GM21529 (cell line): ENCODE results near the gene MAT2A.
A peak's percentile ranks its signal among the peaks of the same experiment; 100 is the strongest.

ENCODE experiments used
- ATAC-seq: cut with Tn5 transposase; IDR thresholded peaks from one replicate; pipeline ENCODE4 v1.9.1; 2021; ENCODE audit not compliant: unreplicated experiment

Gene MAT2A

DNA sequence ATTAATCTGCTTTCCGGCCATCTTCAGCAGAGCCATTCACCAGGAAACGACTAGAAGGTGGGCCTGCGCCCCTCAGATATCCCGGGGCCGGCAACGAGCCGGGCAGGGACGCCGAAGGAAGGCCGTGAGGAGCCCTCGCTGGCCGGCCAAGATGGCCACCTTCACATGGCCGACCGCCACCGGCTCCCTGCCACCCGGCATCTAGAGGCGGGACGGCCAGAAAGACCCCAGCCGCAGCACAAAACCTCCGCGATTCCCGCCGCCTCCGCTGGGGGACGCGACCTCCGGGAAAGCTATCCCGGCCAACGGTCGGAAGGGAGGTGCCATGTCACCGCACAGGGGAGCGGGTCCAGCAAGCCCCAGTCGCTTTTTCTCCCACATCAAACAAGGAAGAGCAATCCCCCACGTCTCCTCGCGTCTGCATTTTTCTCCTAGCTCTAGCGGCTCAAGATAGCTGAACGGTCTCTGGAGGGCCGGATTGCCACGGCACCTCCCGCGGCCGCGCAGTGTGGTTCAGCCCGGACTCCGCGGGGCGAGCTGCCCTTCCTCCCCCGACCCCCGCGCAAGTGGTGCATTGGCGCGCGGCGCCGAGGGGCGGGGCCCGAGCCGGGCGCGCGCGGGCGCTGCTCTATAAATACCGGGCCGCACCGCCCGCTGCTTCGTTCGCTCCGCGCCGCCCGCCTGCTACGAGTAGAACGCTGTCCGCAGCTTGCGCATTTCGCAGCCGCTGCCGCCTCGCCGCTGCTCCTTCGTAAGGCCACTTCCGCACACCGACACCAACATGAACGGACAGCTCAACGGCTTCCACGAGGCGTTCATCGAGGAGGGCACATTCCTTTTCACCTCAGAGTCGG, at the start of gene MAT2A:
MAT2A (plus strand) TSS at position 662 of the 854 bp plus-strand sequence; CDS start at position 782, 120 bp downstream.
- peak; percentile 75 for ATAC-seq

DNA sequence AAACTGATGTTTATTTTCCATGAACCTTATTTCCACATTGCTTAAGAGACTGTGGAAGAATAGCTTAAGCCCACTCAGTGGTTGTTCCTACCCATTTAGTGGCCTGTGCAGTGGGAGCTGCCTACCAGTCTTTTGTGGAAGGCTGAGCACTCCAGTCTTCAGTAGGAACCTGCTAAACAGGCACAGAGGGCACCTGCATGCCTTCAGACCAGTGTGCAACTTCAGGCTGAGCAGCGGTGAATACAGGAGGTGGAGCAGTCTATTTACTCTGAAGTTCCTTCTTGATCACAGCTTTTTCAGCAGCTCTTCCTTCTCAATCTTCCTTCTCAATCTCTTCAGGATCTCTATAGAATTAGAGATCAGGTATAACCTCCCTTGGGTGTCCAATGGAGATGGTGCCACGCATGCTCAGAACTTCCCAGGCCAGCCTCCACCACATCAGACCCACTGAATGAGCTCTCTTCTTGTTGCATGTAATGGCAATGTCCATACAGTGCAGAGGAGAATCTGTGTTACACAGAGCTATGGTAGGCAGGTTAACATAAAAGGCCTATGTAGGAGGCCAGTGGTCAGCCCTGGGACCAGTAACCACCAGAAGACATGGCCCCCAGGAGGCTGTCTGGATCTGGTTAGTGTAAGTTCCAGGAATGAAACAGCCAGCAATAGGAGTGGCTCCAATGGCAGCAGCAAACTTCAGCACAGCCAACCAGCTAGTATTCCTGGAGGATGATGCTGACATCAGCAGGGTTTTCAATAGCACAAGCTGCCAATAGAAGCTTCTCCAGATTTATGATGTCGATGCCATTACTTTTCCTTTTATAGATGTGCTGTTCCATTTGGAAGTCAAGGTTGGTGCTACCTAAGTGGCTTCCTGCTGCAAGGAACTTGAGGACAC, 47.9 kb upstream of the MAT2A start:
- no peak for ATAC-seq

DNA sequence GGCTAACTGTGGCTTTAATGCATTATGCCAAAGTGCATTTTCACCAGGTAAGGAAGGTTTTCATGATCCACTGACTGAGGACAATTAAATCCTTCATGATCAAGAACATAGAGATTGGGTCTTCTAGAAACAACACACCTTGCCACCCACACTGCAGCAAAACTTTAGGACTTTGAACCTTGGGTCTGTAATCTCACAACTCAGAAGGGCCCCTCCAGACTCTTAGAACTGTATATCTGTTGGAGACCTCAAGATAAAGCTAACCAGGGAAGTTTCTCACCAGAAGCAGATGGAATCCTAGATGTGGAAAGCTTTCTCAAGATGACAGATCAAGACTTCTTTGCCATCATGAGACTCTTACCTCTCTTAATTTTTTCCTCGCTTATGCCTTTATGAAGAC, 42.5 kb upstream of the MAT2A start:
- no peak for ATAC-seq

DNA sequence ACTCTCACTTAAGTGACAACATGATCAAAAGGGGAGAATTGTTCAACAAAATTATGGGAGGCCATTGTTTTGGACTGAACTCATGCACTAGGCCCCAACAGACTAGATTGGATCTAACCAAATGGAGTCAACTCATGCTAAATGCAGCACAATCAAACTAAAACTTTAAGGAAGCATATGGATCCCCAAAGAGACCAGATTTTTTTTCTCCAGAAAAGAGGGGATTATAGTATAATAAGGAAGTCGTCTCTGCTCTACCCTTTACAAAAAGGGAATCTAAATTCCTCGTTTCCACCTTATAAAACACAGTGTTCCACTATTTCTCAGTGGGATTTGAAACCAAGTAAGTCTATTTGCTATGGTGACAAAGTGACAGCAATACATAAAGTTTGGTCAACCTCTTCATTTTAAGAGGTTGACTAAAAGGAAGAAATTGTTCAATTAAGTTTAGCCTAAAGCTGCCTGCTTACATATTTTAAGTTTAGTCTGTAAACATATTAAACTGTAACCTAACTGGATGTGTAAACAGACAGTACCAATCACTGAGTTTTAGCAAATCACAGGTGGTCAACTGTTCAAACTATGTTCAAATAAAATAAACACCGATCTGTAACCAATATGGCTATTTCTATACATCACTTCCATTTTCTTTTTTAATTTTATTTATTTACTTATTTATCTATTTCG, 40.9 kb upstream of the MAT2A start:
- ATAC-seq = no peak

DNA sequence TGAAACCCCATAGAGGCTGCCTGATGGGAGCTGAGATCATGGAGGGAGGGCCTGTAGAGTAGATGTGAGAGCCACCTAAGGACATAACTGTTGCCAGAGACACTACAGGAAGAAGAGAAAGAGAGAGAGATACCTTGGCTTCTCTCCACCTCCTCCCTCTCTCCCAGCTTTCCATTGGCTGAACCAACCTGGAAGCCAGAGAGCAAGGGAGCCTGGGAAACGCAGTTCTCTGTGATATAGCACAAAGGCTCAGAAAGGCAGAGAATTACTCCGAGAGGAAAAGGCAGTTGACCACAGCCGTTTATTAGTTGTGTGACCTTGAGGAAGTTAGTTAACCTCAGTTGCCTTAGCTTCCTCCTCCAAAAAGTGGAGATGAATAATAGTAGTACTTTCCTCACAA, 37.7 kb upstream of the MAT2A start:
- no peak for ATAC-seq

DNA sequence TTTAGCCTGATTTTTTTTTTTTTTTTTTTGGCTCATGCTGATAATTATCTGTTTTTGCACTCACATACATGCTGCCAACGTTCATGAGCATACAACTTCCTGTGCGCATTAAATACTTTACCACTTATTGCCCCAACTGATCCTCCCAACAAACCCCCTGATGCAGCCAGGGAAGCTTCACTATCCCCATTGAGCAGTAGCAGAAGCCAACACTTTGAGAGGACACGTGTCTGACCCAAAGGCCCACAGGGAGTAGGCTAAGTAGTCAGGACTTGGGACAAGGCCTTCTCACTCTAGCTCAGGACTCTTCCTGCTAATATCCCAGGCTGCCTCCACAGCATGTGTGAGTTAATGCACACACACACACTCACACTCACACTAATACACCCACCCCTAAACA, 36.2 kb upstream of the MAT2A start:
- ATAC-seq = no peak

DNA sequence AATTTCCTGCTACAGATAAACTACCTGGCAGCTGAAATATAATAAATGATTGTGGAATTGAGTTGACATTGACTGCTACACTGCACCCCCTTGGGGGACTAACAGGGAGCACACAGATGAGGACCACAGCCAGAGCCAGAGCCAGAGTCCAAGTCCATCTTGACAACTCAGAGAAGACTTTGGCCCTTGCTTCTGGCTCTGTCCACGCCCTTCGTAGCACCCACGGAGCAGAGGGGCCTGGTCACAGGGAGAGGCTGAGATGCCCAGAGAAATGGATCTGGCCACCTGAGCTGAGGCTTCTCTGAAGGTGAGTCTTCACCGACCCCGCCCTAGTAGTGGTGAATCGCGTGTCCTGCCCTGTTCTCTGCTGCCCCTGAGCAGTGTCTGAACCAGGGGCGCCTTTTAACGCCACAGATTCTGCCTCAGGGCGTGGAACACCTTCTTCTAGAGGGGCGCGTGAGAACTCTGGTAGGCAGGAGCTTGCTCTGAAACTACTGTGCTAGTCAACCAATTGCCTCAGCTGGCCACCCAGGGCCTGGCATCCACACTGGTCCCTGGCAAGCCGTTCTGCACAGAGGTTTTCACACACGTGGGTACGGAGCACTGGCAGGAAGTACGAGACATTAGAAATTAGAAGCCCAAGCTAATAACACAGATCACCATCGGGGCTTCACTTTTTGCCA, 35.7 kb upstream of the MAT2A start:
- no peak for ATAC-seq

DNA sequence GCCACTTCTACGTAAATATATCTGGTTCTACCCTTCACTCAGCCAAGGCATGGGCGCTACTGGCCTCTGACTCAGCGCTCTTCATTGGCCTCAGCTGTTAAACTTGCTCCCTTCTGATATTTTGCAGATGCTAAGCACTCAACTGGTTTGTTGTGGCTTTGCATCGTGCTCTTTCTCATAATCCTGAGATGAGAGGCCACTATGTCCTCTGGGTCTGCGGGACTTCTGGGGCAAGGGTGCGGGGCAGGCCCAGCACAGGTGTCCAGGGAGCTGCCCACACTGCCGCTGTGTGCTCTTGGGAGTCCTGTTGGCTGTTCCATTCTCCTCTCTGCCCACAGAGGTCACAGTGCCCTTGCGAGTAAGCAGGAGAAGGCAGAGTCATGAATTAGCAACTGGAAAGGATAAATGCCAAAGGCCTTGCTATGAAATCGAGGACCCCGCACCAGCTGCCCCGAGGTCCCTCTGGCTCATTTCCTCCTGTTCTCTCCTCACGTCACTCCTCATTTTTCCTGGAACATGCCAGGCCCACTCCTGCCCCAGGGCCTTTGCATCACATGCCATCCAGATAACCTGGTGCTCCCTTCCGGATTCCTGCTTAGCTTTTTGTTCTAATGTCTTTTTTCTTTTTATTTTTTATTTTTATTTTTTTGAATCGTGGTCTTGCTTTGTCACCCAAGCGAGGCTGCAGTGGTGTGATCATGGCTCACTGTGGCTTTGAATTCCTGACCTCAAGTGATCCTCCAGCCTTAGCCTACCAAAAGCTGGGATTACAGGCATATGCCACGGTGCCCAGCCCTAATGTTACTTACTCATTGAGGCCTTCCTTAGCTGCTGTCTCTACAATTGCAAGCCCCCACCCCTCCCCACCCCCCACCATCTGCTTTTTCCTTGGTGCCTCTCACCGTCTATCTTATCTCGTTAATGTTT, 34.9 kb upstream of the MAT2A start:
- ATAC-seq = no peak

DNA sequence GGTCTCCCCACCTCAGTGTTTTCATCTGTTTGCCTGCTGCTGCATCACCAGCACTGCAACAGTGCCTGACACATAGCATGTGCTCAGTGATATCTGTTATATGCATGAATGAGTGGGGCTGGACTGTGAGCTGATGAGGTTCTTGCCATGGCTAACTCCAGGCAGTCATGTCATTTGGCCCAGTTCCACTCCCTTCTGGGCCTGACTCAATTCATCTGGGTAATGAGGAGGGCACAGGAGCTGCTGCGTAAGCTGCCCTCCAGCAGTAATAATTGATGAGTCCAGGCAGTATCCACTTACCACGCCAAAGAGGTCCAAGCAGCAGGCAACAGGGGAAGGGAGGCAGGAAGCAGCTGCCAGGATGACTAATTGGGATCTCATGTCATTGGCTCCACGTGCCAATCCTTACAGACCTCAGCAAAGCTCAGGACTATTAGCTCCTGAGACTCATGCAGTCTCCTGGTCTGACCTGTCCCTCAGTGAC, 34.1 kb upstream of the MAT2A start:
- no peak for ATAC-seq

DNA sequence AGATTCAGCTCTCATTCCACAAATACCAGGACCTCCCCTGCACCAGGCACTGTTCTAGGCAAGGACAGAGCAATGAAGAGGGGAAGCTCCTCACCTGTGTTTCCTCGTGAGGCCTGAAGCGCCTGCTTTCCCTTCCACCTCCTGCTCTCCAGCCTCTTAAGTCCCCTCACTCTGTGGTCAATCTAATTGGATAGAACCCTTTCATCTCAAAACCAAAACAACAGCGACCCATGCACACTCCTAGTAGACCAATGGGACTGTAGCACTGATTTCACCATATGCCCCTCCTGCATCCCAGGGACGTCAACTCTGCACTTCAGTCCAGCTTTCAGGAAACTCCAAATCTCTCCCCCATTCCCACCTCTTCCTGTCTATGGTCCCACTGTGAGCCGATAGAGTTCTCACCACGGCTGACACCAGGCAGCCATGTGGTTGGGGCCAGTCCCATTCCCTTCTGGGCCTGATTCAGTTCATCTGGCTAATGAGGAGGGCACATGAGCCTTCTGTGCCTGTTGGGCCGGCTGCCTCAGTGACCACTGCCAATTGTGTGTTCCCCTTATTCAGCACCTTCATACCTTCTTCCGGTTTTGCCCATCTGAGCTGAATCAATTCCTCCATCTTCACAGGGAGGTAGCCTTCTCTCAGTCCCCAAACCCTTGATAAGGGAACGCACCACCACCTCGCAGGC, 33.3 kb upstream of the MAT2A start:
- no peak for ATAC-seq

DNA sequence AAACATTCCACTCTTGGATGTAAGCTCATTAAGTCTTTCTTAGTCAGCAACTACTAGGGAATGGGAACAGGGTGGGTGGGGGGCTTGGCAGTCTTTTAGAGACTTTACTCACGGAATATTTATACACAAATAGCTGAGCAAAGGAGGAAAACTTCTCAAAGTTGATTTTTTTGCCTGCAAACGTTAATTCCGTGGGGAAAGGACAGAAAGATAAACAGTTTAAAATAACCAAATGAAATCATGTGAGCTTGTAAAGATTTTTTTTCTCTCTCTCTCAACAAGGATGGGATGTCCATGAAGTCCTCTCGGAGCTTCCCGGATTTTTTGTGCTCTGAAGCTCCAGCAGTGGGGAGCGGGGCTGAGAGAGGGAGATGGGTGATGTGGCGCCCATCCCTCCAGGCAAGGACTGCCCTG, 32.2 kb upstream of the MAT2A start:
- no peak for ATAC-seq

DNA sequence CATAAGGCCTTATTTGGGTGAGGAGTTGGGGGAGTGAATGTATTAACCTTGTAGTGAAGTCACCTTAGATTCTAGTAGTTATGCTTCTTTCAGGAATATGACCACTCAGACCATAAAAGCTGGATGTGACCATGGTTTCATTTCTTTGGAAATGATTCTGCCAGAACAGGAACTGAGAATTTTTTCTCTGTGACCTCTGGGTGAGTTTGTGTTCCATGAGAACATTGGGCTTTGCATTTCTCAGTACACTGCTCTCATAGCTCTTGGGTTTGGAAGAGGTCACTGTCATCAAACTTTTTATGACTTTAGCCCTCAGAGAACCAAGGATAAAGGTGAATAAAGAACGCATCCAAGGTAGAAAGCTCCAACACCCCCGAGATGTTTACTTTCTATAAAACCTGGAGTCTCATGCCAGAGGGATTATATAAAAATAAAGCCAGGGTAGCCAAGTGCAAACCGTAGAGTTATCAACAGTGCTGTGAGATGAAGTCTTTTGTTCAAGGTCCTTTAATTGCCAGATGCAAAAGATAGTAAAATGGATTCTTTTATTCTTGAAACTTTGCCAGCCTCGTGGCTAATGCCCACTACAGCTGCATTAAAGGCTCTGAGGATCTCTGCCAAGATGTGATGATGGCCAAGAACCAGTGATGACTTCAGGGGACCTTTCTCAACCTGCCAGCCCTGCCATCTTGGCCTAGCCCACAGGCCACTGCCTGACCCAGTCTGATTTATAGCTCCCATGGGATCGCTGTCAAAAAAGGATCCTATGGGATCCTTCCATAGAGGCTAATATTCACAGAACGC, 27.8 kb upstream of the MAT2A start:
- ATAC-seq = no peak

DNA sequence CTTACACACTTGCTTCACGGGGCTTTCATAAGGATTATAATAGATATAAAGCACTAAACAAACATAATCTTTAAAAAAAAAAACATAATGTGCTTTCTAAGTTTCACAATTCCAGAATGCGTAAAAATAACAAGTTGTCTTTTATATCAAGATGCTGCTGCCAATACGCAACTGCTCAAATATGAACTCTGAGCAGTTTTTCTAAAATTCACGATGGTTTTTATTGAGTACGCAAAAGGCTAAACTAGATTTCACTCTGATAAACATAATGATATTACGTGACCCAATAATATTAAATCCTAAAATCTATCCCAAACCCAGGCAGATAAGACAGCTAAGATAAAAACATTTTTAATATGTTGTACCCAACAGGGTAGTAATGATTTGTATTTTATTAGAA, 24.6 kb upstream of the MAT2A start:
- ATAC-seq = no peak

DNA sequence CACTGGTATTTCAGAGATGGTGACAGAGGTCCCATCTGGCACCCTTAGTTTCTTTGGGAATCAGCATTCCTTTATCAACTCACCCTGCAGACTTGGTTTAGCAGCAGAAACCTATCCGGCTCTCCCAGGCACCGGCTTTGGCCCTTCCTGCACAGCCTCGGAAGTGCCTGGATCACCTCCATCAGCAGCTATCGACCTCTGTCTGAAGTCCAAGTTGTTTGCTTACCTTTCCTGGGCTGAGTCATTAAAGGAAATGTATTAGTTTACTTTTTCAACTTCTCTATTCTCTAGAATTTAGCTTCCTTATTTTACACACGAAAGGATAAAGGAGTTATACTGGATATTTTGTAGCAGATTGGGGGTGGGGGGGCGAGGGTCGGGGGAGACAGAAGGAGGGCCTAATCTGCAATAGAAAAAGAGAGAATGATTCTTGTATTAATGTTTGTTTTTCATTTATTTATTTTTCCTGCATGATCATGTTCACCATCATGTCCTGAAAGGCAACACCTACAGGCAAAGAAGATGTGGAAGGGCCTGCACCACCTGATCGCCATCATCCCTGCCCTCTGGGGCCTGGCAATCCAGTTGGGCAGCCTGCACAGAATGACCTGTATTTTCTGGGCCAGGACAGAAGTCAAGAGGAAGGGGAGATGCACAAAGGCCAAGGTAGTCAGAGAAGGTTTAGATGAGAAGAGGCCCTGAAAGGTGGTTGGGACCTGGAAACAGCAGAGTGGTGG, 22.1 kb upstream of the MAT2A start:
- no peak for ATAC-seq

DNA sequence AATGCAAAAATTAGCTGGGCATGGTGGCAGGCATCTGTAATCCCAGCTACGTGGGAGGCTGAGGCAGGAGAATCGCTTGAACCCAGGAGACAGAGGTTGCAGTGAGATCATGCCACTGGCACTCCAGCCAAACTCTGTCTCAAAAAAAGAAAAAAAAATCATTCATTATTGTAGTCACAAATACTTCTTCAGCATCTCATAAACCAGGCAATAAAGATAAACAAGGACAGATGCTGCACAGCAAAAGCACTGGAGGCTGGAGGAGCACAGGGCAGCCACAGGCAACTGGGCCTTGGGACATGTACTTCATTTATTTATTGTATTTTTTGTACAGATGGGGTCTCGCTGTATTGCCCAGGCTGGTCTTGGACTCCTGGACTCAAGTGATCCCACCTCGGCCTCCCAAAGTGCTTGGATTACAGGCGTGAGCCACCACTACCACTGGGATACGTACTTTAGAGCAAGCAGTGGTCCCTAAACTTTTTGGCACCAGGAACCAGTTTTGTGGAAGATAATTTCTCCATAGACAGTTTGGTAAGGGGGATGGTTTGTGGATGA, 16.8 kb upstream of the MAT2A start:
- ATAC-seq = no peak

DNA sequence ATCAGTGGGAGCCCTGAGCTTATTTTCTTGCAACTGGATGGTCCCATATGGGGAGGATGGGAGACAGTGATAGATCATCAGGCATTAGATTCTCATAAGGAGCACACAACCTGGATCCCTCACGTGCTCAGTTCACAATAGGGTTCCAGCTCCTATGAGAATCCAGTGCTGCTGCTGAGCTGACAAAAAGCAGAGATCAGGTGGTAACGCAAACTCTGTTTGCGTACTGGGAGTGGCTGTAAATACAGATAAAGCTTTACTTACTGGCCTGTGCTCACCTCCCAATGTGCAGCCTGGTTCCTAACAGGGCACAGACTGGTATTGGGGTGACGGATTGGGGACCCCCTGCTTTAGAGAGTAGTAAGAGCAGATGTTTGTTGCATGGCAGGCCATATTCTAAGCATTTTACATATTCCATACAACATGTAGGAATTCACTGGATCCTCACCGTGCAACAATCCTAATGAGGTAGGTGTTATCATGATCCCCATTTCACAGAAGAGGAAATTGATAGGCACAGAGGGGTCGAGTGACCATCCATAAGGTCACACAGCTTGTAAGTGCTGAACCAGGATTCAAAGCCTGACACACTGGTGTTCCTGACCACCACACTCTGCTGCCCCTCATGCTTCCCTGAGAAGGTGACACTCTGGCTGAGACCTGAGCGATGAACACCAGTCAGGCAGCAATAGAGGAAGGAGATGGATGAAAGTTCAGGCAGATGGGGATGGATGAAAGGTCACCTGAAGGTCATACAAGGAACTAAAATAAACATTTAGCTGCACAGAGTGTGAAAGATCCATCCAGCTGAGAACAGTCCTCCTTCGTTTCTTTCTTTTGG, 15.7 kb upstream of the MAT2A start:
- ATAC-seq = no peak
